Cardiac muscle cell (in vitro differentiated cells and primary cell): Measurements from ENCODE around the gene BIRC3. TPM values are rescaled to one million over a fixed set of nuclear protein-coding genes. Genes with fewer than 3 reads are reported as not detected.

Experiments
- DNase-seq, 2 donors: peaks; one replicate each; pipeline versions ENCODE4 v3.0.0 to v3.0.0-alpha.2; 2010 to 2017; ENCODE audit warnings: low read depth in 1 of 2, low spot score in 1 of 2
- H3K27ac ChIP-seq: fragments of 200-600 bp; sonication (generic); 2 replicates; pipeline ENCODE4 v1.5.1; 2016
- H3K27me3 ChIP-seq: fragments of 200-600 bp; sonication (generic); 2 replicates; pipeline ENCODE4 v1.6.0; 2016; ENCODE audit warnings: control low read depth
- H3K36me3 ChIP-seq: fragments of 200-600 bp; sonication (generic); 2 replicates; pipeline ENCODE4 v1.5.1; 2016; ENCODE audit warnings: control low read depth
- H3K4me1 ChIP-seq: fragments of 200-600 bp; sonication (generic); 2 replicates; pipeline ENCODE4 v1.8.1; 2017; ENCODE audit warnings: low read depth, mild to moderate bottlenecking, mixed run types
- H3K4me3 ChIP-seq: fragments of 200-600 bp; sonication (generic); 2 replicates; pipeline ENCODE4 v1.5.1; 2016; ENCODE audit warnings: mild to moderate bottlenecking
- H3K9me3 ChIP-seq: fragments of 200-600 bp; sonication (generic); 2 replicates; pipeline ENCODE4 v1.5.1; 2017; ENCODE audit warnings: low read depth, mild to moderate bottlenecking, control low read depth
- polyA plus RNA-seq: library from polyadenylated mRNA; unstranded; fragments of >200 nt; fragmentation: Nextera tagmentation; extraction: Ambion mirVana; gene quantifications from 2 replicates; pipeline ENCODE4 v1.2.1, GENCODE V29; 2016
- total RNA-seq: library from RNA; depleted of rRNA; stranded (reverse); fragments of >200 nt; gene quantifications from 2 replicates; pipeline ENCODE4 v1.2.3, GENCODE V29; 2016
- TF ChIP-seq, protein P1 (sequence below): IDR thresholded peaks from 2 replicates; pipeline ENCODE4 v1.5.1; 2012; ENCODE audit warnings: low read depth, mild to moderate bottlenecking, low read length

Gene BIRC3
- total and polyA plus RNA-seq, 2 experiments from 2014 or later, result 0.06 TPM; not detected in 1

DNA sequence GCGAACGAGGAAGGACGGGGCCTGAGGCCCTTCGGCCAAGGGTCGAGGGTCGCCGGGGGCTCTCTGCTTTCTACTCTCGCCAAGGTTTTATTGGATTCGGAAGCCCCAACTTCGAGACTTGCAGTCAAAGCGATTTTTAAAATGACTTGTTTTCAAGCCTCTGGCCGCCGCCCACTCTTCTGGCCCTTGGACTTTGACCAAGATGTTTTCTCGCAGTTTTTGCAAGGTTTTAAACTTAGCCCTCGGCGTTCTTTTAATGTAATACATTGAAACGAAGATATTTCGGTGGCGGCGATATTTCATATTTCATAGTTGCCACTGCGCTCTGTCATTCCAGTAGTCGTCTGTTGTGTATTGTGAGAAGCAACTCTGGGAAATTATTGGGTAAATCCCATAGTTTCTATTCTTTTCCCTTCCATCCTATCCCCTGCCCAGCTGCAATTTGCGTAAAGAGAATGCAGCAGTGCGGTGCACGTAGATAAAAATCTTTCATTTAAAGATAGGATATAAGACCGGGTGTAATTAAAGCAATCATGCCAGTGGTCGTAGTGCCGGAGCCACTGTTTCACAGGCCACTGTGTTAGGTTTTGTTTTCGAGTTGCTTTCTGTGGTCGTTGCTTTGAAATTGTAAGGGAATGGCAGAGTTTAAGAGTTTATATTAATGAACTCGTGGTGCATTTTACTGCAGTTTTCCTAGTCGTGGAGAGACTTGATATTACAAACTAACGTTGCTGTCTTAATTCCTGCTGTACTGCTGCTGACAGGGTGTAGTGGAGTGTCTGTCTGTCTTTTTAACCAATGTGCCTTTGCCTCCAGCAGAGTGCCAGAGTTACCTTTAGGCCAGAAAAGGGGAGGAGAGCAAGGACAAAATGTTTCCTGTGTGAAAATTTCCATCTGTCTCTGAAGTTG is 30.4 kb downstream of the BIRC3 start:
- H3K9me3 ChIP-seq, result no peaks in the 10 kb centered on the region
- H3K36me3 ChIP-seq, result peaks cover 3% of the 10 kb centered on the region
- H3K4me3 ChIP-seq, result peak overlapping the region; percentile 47
- H3K4me1 ChIP-seq, result peaks cover 15% of the 10 kb centered on the region
- H3K27me3 ChIP-seq, result no peaks in the 10 kb centered on the region
- TF ChIP-seq, protein P1, sequence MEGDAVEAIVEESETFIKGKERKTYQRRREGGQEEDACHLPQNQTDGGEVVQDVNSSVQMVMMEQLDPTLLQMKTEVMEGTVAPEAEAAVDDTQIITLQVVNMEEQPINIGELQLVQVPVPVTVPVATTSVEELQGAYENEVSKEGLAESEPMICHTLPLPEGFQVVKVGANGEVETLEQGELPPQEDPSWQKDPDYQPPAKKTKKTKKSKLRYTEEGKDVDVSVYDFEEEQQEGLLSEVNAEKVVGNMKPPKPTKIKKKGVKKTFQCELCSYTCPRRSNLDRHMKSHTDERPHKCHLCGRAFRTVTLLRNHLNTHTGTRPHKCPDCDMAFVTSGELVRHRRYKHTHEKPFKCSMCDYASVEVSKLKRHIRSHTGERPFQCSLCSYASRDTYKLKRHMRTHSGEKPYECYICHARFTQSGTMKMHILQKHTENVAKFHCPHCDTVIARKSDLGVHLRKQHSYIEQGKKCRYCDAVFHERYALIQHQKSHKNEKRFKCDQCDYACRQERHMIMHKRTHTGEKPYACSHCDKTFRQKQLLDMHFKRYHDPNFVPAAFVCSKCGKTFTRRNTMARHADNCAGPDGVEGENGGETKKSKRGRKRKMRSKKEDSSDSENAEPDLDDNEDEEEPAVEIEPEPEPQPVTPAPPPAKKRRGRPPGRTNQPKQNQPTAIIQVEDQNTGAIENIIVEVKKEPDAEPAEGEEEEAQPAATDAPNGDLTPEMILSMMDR, result no peak
- DNase-seq, result peak; percentile 19 to 47
- H3K27ac ChIP-seq, result peak overlapping the region; percentile 94

- no peaks in the 10 kb centered on the region for H3K27me3 ChIP-seq
- H3K27ac ChIP-seq, result no peak overlapping the region
- H3K9me3 ChIP-seq, result no peaks in the 10 kb centered on the region
- no peaks in the 10 kb centered on the region for H3K4me1 ChIP-seq
- TF ChIP-seq, protein P1, result no peak
- H3K4me3 ChIP-seq, result no peak overlapping the region
- H3K36me3 ChIP-seq, result no peaks in the 10 kb centered on the region
- DNase-seq, result no peak
Observed at GRCh38 chr11:102357116-102357515, 39.8 kb downstream of the BIRC3 start.

DNA sequence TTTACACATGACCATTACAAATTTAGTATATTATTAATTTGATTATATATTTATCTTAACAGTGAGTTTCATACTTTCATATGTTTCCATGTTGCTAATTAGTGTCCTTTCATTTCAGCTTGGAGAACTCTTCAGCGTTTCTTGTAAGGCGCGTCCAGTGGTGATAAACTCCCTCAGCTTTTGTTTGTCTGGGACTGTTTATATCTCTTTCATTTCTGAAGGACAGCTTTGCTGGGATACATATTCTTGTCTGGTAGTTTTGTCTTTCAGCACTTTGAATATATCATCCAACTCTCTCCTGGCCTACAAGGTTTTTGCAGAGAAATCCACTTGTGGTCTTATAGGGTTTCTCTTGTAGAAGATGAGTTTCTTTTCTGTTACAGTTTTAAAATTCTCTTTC is 42.1 kb downstream of the BIRC3 start:
- TF ChIP-seq, protein P1, result no peak
- peaks cover 14% of the 10 kb centered on the region for H3K36me3 ChIP-seq
- no peak overlapping the region for H3K27ac ChIP-seq

GRCh38 chr11:102360681-102361080 is 43.4 kb downstream of the BIRC3 start:
- Histone ChIP-seq H3K27me3 (no peaks in the 10 kb centered on the region), H3K36me3 (peaks cover 21% of the 10 kb centered on the region), H3K4me3 (no peak overlapping the region), H3K9me3 (no peaks in the 10 kb centered on the region), H3K27ac (no peak overlapping the region), H3K4me1 (no peaks in the 10 kb centered on the region)
- no peak for DNase-seq
- TF ChIP-seq, protein P1, result no peak

More for the DNA sequence above, 42.1 kb downstream of the BIRC3 start:
- H3K9me3 ChIP-seq, result no peaks in the 10 kb centered on the region
- no peak overlapping the region for H3K4me3 ChIP-seq
- H3K27me3 ChIP-seq, result no peaks in the 10 kb centered on the region
- no peak for DNase-seq
- H3K4me1 ChIP-seq, result no peaks in the 10 kb centered on the region

DNA sequence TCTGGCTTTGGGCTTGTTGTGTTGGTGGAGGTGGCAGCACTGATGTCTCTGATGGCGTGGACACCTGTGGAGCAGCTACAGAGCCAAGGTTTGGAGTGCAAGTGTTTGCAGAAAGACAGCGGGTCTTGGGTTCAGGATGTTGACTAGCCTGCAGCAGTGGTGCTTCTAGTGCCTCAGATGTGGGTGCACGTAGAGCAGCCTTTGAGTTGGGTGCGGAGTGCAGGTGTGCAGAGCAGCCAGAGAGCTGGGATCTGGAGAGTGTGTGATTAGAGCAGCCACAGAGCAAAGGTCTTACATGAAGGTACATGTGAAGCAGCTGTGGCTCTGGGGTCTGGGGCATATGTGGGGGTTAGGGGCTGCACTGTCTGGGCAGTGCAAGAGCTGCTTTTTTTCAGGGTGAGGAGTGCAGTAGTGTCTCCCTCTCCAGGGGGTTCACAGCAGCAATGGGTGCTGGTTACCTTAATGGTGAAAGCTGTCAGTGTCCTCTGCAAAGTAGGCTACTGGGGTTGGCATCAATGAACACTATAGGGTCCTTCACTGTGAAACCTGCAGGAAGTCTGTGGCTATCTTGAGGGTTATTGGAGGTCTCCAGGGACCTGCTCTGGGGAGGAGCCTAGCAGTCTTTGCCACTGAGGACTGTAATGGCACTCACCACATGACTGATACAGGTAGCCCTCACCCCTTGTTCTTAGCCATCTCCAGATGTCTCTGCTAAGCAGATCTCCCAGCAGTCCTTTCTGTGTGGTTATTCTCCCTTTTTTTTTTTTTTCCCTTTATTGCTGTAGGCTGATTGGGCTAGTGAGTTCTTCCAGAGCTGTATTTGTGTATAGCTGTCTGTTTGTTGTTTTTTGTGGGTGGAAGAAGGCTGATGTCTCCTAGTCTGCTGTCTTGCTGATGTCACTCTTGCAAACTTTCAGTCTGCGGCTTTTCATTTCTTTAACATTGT is 44.1 kb downstream of the BIRC3 start:
- H3K27ac ChIP-seq, result no peak overlapping the region
- H3K27me3 ChIP-seq, result no peaks in the 10 kb centered on the region
- peaks cover 21% of the 10 kb centered on the region for H3K36me3 ChIP-seq
- no peaks in the 10 kb centered on the region for H3K9me3 ChIP-seq
- DNase-seq, result no peak
- no peak overlapping the region for H3K4me3 ChIP-seq
- TF ChIP-seq, protein P1, result no peak
- H3K4me1 ChIP-seq, result no peaks in the 10 kb centered on the region
